Uterus (tissue), 4 donors: ENCODE data around the gene PIK3C2A. TPM values are rescaled to one million over a fixed set of nuclear protein-coding genes. Genes with fewer than 3 reads are reported as not detected.
A peak's percentile ranks its signal among the peaks of the same experiment; 100 is the strongest.

Source experiments
- DNase-seq, 2 donors: peaks; one replicate each; pipeline ENCODE4 v3.0.0-alpha.2; 2019 to 2020
- H3K27ac ChIP-seq, 2 donors: fragments of 200-600 bp; sonication (generic); 1 replicate in 1 of 2; 2 replicates in 1 of 2; pipeline ENCODE4 v1.5.1; 2016 to 2018
- H3K27me3 ChIP-seq, 2 donors: fragments of 200-600 bp; sonication (generic); one replicate each; pipeline ENCODE4 v1.5.1; 2018 to 2019; ENCODE audit warnings: control low read depth in 1 of 2
- H3K36me3 ChIP-seq, 2 donors: fragments of 200-600 bp; sonication (generic); one replicate each; pipeline ENCODE4 v1.5.1; 2019; ENCODE audit warnings: control low read depth in 1 of 2
- H3K4me1 ChIP-seq, 2 donors: fragments of 200-600 bp; sonication (generic); one replicate each; pipeline ENCODE4 v1.5.1; 2018 to 2019; ENCODE audit warnings: control low read depth in 1 of 2
- H3K4me3 ChIP-seq, 2 donors: fragments of 200-600 bp; sonication (generic); 1 replicate in 1 of 2; 2 replicates in 1 of 2; pipeline ENCODE4 v1.5.1; 2018 to 2019; ENCODE audit warnings: mild to moderate bottlenecking in 1 of 2
- H3K9me3 ChIP-seq, 2 donors: fragments of 200-600 bp; sonication (generic); one replicate each; pipeline ENCODE4 v1.5.1; 2019; ENCODE audit warnings: control low read depth in 1 of 2
- POLR2A ChIP-seq, 2 donors: fragments of 450-650 bp; IDR thresholded peaks; one replicate each; pipeline ENCODE4 v1.6.1; 2016; ENCODE audit warnings: antibody characterized with exemption in 2 of 2, mild to moderate bottlenecking in 1 of 2, moderate library complexity in 1 of 2
- intact Hi-C: fragments of 100-400 bp; cut with DNase I; formaldehyde crosslinking; loops from one replicate; pipeline ENCODE4 v1.15.1; 2023; ENCODE audit warnings: low total_unique reads
- total RNA-seq, 4 donors: library from RNA; depleted of rRNA in 3 of 4; stranded (reverse); fragments of >200 nt in 3 of 4; gene quantifications; one replicate each; pipeline versions ENCODE4 v1.1.0 to v1.2.4, GENCODE V29; 2014 to 2023
- TF ChIP-seq, protein P1 (sequence below), 4 experiments: fragments of 200-600 bp in 2 of 4; fragments of 450-650 bp in 2 of 4; sonication (generic) in 2 of 4; IDR thresholded peaks; one replicate each; pipeline ENCODE4 v1.5.1; 2016 to 2019; ENCODE audit warnings: antibody characterized with exemption in 4 of 4, mild to moderate bottlenecking in 2 of 4, moderate library complexity in 1 of 4
- donor health status: DM: yes; HTN: yes; CAD: no.

Gene PIK3C2A
- total RNA-seq, 4 donors from 2014 or later = 63.5 to 147 (median 90.5) TPM

DNA sequence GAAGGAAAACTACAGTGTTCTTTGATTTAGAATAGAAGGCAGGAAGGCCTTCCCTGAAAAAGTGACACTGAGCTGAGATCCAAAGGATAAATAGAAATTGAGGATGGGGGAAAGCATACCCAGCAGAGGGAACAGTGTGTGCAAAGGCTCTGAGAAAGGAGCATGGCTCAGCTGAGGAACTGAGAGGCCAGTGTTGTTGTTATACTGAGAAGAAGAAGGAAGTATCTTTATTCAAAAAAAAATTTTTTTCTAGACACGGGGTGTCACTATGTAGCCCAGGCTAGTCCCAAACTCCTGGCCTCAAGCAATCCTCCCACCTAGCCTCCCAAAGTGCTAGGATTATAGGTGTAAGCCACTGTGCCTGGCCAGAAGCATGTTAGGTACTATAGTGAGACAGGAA lies 3.5 kb upstream of the PIK3C2A start:
- H3K27ac ChIP-seq = no peak overlapping the region
- intact Hi-C loops = no loop called here

DNA sequence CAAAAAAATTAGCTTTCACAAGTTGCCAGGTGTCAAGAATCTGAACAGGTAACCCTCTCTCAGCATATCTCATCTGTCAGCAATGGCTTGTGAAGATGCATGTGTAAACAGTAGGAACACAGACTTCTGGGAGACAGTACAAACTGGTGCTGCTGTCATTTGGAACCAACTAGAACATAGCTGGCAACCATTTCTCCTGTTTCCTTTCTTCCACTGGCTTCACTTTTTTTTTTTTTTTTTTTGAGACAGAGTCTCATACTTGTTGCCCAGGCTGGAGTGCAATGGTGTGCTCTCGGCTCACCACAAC lies 2.1 kb upstream of the PIK3C2A start:
- no peaks in the 10 kb centered on the region for H3K9me3 ChIP-seq
- H3K27me3 ChIP-seq = no peaks in the 10 kb centered on the region
- intact Hi-C loops = loop anchor here (10.0 kb wide), 1 partner anchor 1555 kb away; no protein-coding TSS in a partner anchor
- no peaks in the 10 kb centered on the region for H3K36me3 ChIP-seq
- H3K4me3 ChIP-seq = no peak overlapping the region
- no peaks in the 10 kb centered on the region for H3K4me1 ChIP-seq
- H3K27ac ChIP-seq = peak overlapping the region; percentile 98
- DNase-seq = no peak
- TF ChIP-seq, protein P1, sequence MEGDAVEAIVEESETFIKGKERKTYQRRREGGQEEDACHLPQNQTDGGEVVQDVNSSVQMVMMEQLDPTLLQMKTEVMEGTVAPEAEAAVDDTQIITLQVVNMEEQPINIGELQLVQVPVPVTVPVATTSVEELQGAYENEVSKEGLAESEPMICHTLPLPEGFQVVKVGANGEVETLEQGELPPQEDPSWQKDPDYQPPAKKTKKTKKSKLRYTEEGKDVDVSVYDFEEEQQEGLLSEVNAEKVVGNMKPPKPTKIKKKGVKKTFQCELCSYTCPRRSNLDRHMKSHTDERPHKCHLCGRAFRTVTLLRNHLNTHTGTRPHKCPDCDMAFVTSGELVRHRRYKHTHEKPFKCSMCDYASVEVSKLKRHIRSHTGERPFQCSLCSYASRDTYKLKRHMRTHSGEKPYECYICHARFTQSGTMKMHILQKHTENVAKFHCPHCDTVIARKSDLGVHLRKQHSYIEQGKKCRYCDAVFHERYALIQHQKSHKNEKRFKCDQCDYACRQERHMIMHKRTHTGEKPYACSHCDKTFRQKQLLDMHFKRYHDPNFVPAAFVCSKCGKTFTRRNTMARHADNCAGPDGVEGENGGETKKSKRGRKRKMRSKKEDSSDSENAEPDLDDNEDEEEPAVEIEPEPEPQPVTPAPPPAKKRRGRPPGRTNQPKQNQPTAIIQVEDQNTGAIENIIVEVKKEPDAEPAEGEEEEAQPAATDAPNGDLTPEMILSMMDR (IDR thresholded peaks at IDR 0.05) = no peak
- TF ChIP-seq POLR2A (IDR thresholded peaks at IDR 0.05) = no peak

More for the DNA sequence above, 3.5 kb upstream of the PIK3C2A start:
- no peaks in the 10 kb centered on the region for H3K27me3 ChIP-seq
- H3K4me1 ChIP-seq = no peaks in the 10 kb centered on the region
- H3K36me3 ChIP-seq = no peaks in the 10 kb centered on the region
- no peak for DNase-seq
- TF ChIP-seq, protein P1 (IDR thresholded peaks at IDR 0.05) = no peak
- H3K4me3 ChIP-seq = no peak overlapping the region
- no peaks in the 10 kb centered on the region for H3K9me3 ChIP-seq

DNA sequence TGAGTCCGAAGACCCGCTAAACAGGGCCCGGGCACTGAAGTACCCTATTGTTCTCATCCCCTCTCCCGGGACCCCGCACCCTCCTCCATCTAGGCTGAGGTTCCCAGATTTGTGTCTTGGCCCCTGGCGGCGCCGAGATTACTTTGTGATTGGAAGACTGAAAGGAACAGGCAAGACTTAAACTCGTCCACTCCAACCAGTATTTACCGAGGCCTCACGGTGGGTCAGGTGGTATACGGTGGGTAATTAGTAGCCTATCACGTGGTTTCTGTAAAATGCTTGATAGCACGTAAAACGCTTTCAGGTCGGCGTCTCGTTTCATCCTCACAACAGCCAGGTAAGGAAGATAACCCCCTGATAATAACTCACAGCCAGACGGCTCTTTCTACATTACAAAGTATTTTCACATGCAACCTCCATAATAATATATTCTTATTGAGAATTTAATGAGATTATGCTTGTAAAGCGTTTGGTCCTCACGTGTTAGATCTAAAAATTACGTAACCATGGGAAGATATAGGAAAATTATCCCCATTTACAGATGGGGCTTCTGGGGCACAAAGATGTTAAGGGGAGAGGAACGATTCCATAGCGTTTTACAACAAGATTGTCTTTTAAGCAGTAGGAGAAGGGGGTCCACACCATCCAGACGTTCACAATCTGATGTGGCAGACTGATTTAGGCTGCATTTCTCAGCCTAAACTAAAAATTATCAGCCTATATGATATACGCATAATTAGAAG lies 642 bp upstream of the PIK3C2A start:
- H3K9me3 ChIP-seq = no peaks in the 10 kb centered on the region
- intact Hi-C loops = loop anchor here (10.0 kb wide), 1 partner anchor 1554 kb away; no protein-coding TSS in a partner anchor
- TF ChIP-seq, protein P1 (IDR thresholded peaks at IDR 0.05) = no peak
- no peak for TF ChIP-seq POLR2A (IDR thresholded peaks at IDR 0.05)
- H3K36me3 ChIP-seq = no peaks in the 10 kb centered on the region
- no peaks in the 10 kb centered on the region for H3K27me3 ChIP-seq
- H3K4me3 ChIP-seq = peak overlapping the region; percentile 76 to 91
- no peaks in the 10 kb centered on the region for H3K4me1 ChIP-seq
- DNase-seq = peak in 1 of 2 donors; percentile 61
- peak overlapping the region; percentile 98 for H3K27ac ChIP-seq

DNA sequence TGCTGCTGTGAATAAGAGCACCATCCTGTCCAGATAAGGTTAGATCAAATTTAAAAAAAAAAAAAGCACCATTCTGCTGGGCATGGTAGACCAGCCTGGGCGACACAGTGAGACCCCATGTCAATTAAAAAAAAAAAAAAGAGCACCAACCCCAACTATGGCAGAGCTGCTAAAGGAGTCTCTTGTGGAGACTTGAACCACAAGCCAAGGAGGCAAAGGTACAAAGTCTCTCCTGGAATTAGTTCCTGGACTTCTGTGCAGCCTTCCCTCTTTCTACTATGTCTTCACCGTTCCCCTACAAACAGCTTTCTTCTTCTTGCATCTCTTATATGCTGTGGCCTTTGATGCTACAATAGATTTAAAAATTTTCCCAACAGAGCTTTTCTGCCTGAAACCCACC lies 1.3 kb downstream of the PIK3C2A start:
- no peaks in the 10 kb centered on the region for H3K36me3 ChIP-seq
- no peaks in the 10 kb centered on the region for H3K27me3 ChIP-seq
- no peak for TF ChIP-seq POLR2A (IDR thresholded peaks at IDR 0.05)
- TF ChIP-seq, protein P1 (IDR thresholded peaks at IDR 0.05) = no peak
- no peaks in the 10 kb centered on the region for H3K9me3 ChIP-seq
- H3K4me3 ChIP-seq = peak overlapping the region; percentile 76 to 91
- no peaks in the 10 kb centered on the region for H3K4me1 ChIP-seq
- intact Hi-C loops = loop anchor here (10.0 kb wide), 1 partner anchor 1552 kb away; no protein-coding TSS in a partner anchor
- H3K27ac ChIP-seq = peak overlapping the region; percentile 98
- DNase-seq = no peak

DNA sequence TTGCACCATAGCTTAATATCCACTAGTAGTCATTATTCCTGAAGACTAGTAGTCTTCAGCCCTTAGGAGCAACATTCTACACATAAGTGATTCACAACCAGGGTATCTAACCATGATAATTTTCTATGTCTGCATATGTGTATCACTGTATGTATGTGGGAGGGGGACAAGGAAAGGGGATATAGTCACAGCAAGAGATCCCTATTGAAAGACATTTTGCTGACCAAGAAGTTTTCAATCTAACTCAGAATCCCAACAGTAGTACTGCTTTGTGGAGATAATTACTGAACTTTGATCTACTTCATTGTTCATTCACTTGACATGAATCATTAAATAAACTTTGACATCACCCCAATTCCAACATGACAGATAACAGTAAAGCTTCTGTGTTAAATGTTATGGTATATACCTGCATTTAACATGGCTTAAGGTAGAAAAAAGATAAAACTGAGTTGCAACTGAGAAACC lies 10.3 kb downstream of the PIK3C2A start:
- DNase-seq = no peak
- intact Hi-C loops = no loop called here
- no peaks in the 10 kb centered on the region for H3K4me1 ChIP-seq
- no peak overlapping the region for H3K4me3 ChIP-seq
- no peak overlapping the region for H3K27ac ChIP-seq
- no peaks in the 10 kb centered on the region for H3K36me3 ChIP-seq
- H3K27me3 ChIP-seq = no peaks in the 10 kb centered on the region
- no peaks in the 10 kb centered on the region for H3K9me3 ChIP-seq
- TF ChIP-seq POLR2A (IDR thresholded peaks at IDR 0.05) = no peak
- TF ChIP-seq, protein P1 (IDR thresholded peaks at IDR 0.05) = no peak
